Right lobe of liver (tissue), 4 donors: ENCODE measurements around the gene NR2F1-AS1.

Experiments used
- CTCF ChIP-seq, 4 donors: fragments of 200-600 bp in 3 of 4; fragments of 450-650 bp in 1 of 4; IDR thresholded peaks; one replicate each; pipeline versions ENCODE4 v1.5.1 to v1.8.0; 2016 to 2022; ENCODE audit warnings: antibody characterized with exemption in 4 of 4, mild to moderate bottlenecking in 2 of 4
- POLR2A ChIP-seq: fragments of 450-650 bp; IDR thresholded peaks from one replicate; pipeline ENCODE4 v1.6.1; 2017; ENCODE audit warnings: antibody characterized with exemption, mild to moderate bottlenecking
- donor health status: DM: no; HTN: no; CAD: no.
- donor health status: DM: no; HTN: no; CAD: no.
- donor health status: DM: no; HTN: yes; CAD: no.

GRCh38 chr5:93519740-93520139 is 61.3 kb downstream of the NR2F1-AS1 start:
- TF ChIP-seq POLR2A: no peak
- no peak for TF ChIP-seq CTCF (IDR thresholded peaks at IDR 0.05)
